Panc1 (cell line): Measurements from ENCODE around the gene KASH5. TPM values are rescaled to one million over a fixed set of nuclear protein-coding genes. Genes with fewer than 3 reads are reported as not detected.

Experiments
- ATAC-seq: fragments of 200-7000 bp; cut with Tn5 transposase; 2 replicates; pipeline ENCODE4 v1.9.1; 2020; ENCODE audit warnings: mild to moderate bottlenecking, moderate library complexity
- BruUV-seq: library from RNA; stranded (reverse); fragments of 400-500 nt; replicated peaks from 2 replicates; lab custom pipeline; 2021; lab: Mats Ljungman, UMichigan
- CTCF ChIA-PET: fragments of 300-600 bp; sonication (Branson Sonifier 250); formaldehyde crosslinking; loops from one replicate; lab custom pipeline; 2022; ENCODE audit warnings: antibody characterized with exemption; lab: Charles Lee
- POLR2A ChIA-PET: fragments of 300-600 bp; sonication (Branson Sonifier 250); formaldehyde crosslinking; loops from one replicate; lab custom pipeline; 2022; ENCODE audit warnings: antibody characterized with exemption; lab: Charles Lee
- DNase-seq: peaks from one replicate; pipeline ENCODE4 v3.0.0-alpha.2; 2010; ENCODE audit warnings: low read depth, low spot score
- H3K27ac ChIP-seq: 2 replicates; pipeline ENCODE4 v1.5.1; 2011; ENCODE audit warnings: mild to moderate bottlenecking, low read length, inconsistent platforms
- H3K27me3 ChIP-seq: fragments of 200-500 bp; sonication (Bioruptor generic); 2 replicates; pipeline ENCODE4 v1.6.0; 2014; ENCODE audit warnings: low read length, inconsistent platforms; ENCODE audit not compliant: control insufficient read depth, insufficient read depth
- H3K36me3 ChIP-seq: fragments of 200-500 bp; sonication (Bioruptor generic); 2 replicates; pipeline ENCODE4 v1.5.1; 2014; ENCODE audit warnings: inconsistent platforms, mild to moderate bottlenecking, low read length, moderate library complexity; ENCODE audit not compliant: control insufficient read depth, insufficient read depth
- H3K4me1 ChIP-seq: 2 replicates; pipeline ENCODE4 v1.5.1; 2011; ENCODE audit warnings: inconsistent platforms, mild to moderate bottlenecking, low read length, moderate library complexity; ENCODE audit not compliant: control insufficient read depth, insufficient read depth
- H3K4me3 ChIP-seq, 2 experiments: 2 replicates each; pipeline ENCODE4 v1.5.1; 2011 to 2012; ENCODE audit warnings: low read depth in 2 of 2, low read length in 2 of 2, mild to moderate bottlenecking in 2 of 2, inconsistent platforms in 1 of 2, moderate library complexity in 1 of 2
- H3K9me3 ChIP-seq: fragments of 200-500 bp; sonication (Bioruptor generic); 2 replicates; pipeline ENCODE4 v1.5.1; 2014; ENCODE audit warnings: low read depth, mild to moderate bottlenecking, inconsistent platforms, low read length, moderate library complexity; ENCODE audit not compliant: control insufficient read depth, insufficient read depth
- CTCF ChIP-seq: fragments of 450-650 bp; IDR thresholded peaks from 2 replicates; pipeline ENCODE4 v1.5.1; 2017; ENCODE audit warnings: mild to moderate bottlenecking
- POLR2AphosphoS5 ChIP-seq: IDR thresholded peaks from 2 replicates; pipeline ENCODE4 v1.6.1; 2012; ENCODE audit warnings: mild to moderate bottlenecking, low read depth, low read length, moderate library complexity
- REST ChIP-seq, 2 experiments: IDR thresholded peaks; 2 replicates each; pipeline ENCODE4 v1.6.1; 2011 to 2012; ENCODE audit warnings: low read depth in 2 of 2, control low read depth in 1 of 2, low read length in 1 of 2, mild to moderate bottlenecking in 1 of 2, moderate library complexity in 1 of 2; ENCODE audit not compliant: insufficient read depth in 1 of 2
- SIN3A ChIP-seq: IDR thresholded peaks from 2 replicates; pipeline ENCODE4 v1.6.1; 2012; ENCODE audit warnings: low read depth, mild to moderate bottlenecking, low read length, moderate library complexity, borderline replicate concordance; ENCODE audit not compliant: insufficient read depth
- TCF7L2 ChIP-seq: IDR thresholded peaks from 2 replicates; pipeline ENCODE4 v1.6.1; 2011; ENCODE audit warnings: mild to moderate bottlenecking, low read depth, low read length, inconsistent platforms
- in situ Hi-C: cut with HindIII; loops from 2 replicates; pipeline ENCODE4 v1.10.0; 2016; ENCODE audit warnings: low sequenced_read_pairs, low pct_unique_long_range_greater_than_20kb
- intact Hi-C: fragments of 100-400 bp; cut with micrococcal nuclease; formaldehyde crosslinking; loops from one replicate; pipeline ENCODE4 v1.10.0; 2022; ENCODE audit not compliant: unreplicated experiment
- total RNA-seq: library from RNA; stranded (reverse); gene quantifications from one replicate; pipeline ENCODE4 v1.2.1, GENCODE V29; 2021; ENCODE audit not compliant: unreplicated experiment

KASH5 gene
- total RNA-seq, 1 experiment from 2014 or later = not detected

- H3K4me1 ChIP-seq = no peaks in the 10 kb centered on the region
- in situ Hi-C loops (no loop called here), intact Hi-C loops (no loop called here)
- H3K9me3 ChIP-seq = no peaks in the 10 kb centered on the region
- no peak overlapping the region for H3K27ac ChIP-seq
- ChIA-PET CTCF (no interaction called here), POLR2A (interaction anchor here (0.5 kb wide), 1 partner anchor 31 kb away, joined by 4 read pairs; no protein-coding TSS in a partner anchor)
- no peak for TF ChIP-seq POLR2AphosphoS5
- no peak for TF ChIP-seq TCF7L2
- no peak for TF ChIP-seq REST (IDR thresholded peaks at IDR 0.05; ENCODE audit: insufficient read depth in 1 of 2, low read depth in 2 of 2, low read length in 1 of 2)
- no TSS peak for BruUV-seq
- DNase-seq (no peak), ATAC-seq (no peak)
- no peaks in the 10 kb centered on the region for H3K36me3 ChIP-seq
- H3K27me3 ChIP-seq = no peaks in the 10 kb centered on the region
- no peak overlapping the region for H3K4me3 ChIP-seq
Observed at GRCh38 chr19:49398931-49399330, 10.9 kb downstream of the KASH5 start.

GRCh38 chr19:49400029-49400428 is 12.0 kb downstream of the KASH5 start:
- intact Hi-C loops (no loop called here), in situ Hi-C loops (no loop called here)
- Histone ChIP-seq H3K4me3 (no peak overlapping the region), H3K36me3 (no peaks in the 10 kb centered on the region), H3K9me3 (no peaks in the 10 kb centered on the region), H3K27me3 (no peaks in the 10 kb centered on the region), H3K27ac (no peak overlapping the region), H3K4me1 (no peaks in the 10 kb centered on the region)
- ChIA-PET CTCF (no interaction called here), POLR2A (no interaction called here)
- TF ChIP-seq CTCF = no peak
- TF ChIP-seq SIN3A = no peak
- TF ChIP-seq POLR2AphosphoS5 = no peak
- ATAC-seq (no peak), DNase-seq (no peak)
- BruUV-seq = no TSS peak

- ATAC-seq = no peak
- no peaks in the 10 kb centered on the region for H3K4me1 ChIP-seq
- no peaks in the 10 kb centered on the region for H3K27me3 ChIP-seq
- no peak for DNase-seq
- no peak overlapping the region for H3K27ac ChIP-seq
- no peaks in the 10 kb centered on the region for H3K36me3 ChIP-seq
- CTCF ChIA-PET = no interaction called here
- intact Hi-C loops (no loop called here), in situ Hi-C loops (no loop called here)
- POLR2A ChIA-PET = no interaction called here
- TF ChIP-seq REST (IDR thresholded peaks at IDR 0.05; ENCODE audit: insufficient read depth in 1 of 2, low read depth in 2 of 2, low read length in 1 of 2) (no peak), CTCF (no peak), SIN3A (no peak)
- BruUV-seq = no TSS peak
- H3K4me3 ChIP-seq = no peak overlapping the region
- no peaks in the 10 kb centered on the region for H3K9me3 ChIP-seq
Observed at GRCh38 chr19:49403404-49404187, 15.5 kb downstream of the KASH5 start.
